ENCODE data around the gene LRRC47. TPM values are rescaled to one million over a fixed set of nuclear protein-coding genes. Genes with fewer than 3 reads are reported as not detected.

LRRC47 gene
- total and polyA plus RNA-seq, 2 of the 13 experiments (the other 11 are each of a cell fraction or from before 2014, with no cell fraction given): 18.3 to 52.5 TPM

GRCh38 chr1:3824650-3825049 is 28.4 kb upstream of the LRRC47 start (continued):
- TF ChIP-seq PCBP2 (optimal IDR thresholded peaks at IDR 0.05; ENCODE audit: low read depth, low read length, poor library complexity, severe bottlenecking) (no peak), GABPA (IDR thresholded peaks at IDR 0.05; ENCODE audit: low read depth, low read length) (no peak), GABPA (CRISPR knock-in tag; IDR thresholded peaks at IDR 0.05; ENCODE audit: low read depth) (no peak), RBFOX2 (IDR thresholded peaks at IDR 0.05; ENCODE audit: low read depth, low read length) (no peak)

- Histone ChIP-seq H3K4me3 (replicated peaks in 1 of 3; ENCODE audit: insufficient read depth in 1 of 3, low read depth in 2 of 3, low read length in 3 of 3) (no peak overlapping the region), H3K9me3 (ENCODE audit: low read length) (no peaks in the 10 kb centered on the region), H4K20me1 (ENCODE audit: insufficient read depth, low read length) (no peaks in the 10 kb centered on the region), H2AFZ (ENCODE audit: low read length) (no peak overlapping the region), H3K27me3 (ENCODE audit: control insufficient read depth in 1 of 2, insufficient read depth in 2 of 2, low read length in 2 of 2) (no peaks in the 10 kb centered on the region), H3K4me1 (ENCODE audit: insufficient read depth, low read length) (no peaks in the 10 kb centered on the region), H3K36me3 (replicated peaks in 1 of 2; ENCODE audit: control insufficient read depth in 1 of 2, insufficient read depth in 2 of 2, low read length in 2 of 2) (peaks cover 12 to 32% of the 10 kb centered on the region in 2 experiments; a peak in 4 of 5 replicates), H3K27ac (ENCODE audit: extremely low read length, insufficient read depth, low read length) (no peak overlapping the region), H3K9ac (ENCODE audit: insufficient read depth, low read depth, low read length) (no peak overlapping the region), H3K79me2 (ENCODE audit: insufficient read depth, low read length) (no peaks in the 10 kb centered on the region), H3K4me2 (ENCODE audit: low read depth, low read length) (no peak overlapping the region)
- no TSS peak for BruUV-seq (replicated peaks)
- ChIA-PET CTCF (ENCODE audit: low intra/inter-chr PET ratio, low total read pairs) (no interaction called here), POLR2A (no interaction called here)
- DNase-seq (ENCODE audit: low spot score) (no peak), ATAC-seq (no peak), FAIRE-seq (no peak)
- intact Hi-C loops (cut with micrococcal nuclease; ENCODE audit: unreplicated experiment): no loop called here
- in situ Hi-C loops (cut with HindIII; ENCODE audit: extremely low pct_ligation_motif_present, low pct_unique_long_range_greater_than_20kb): no loop called here
- WGBS (ENCODE audit: low lambda C conversion rate): 87% methylated on average over 12 of the region's 16 CpGs
- TF ChIP-seq ZNF20 (CRISPR knock-in tag; IDR thresholded peaks at IDR 0.05) (no peak), FOXP4 (CRISPR knock-in tag; IDR thresholded peaks at IDR 0.05) (no peak), SMAD1 (CRISPR knock-in tag; IDR thresholded peaks at IDR 0.05; ENCODE audit: borderline replicate concordance, low read depth) (no peak), SAFB2 (CRISPR knock-in tag; IDR thresholded peaks at IDR 0.05; ENCODE audit: borderline replicate concordance, low read depth) (no peak), HBP1 (CRISPR knock-in tag; IDR thresholded peaks at IDR 0.05; ENCODE audit: low read depth) (no peak), SCMH1 (CRISPR knock-in tag; IDR thresholded peaks at IDR 0.05; ENCODE audit: borderline replicate concordance) (no peak), MXD3 (CRISPR knock-in tag; IDR thresholded peaks at IDR 0.05) (no peak), ZNF775 (CRISPR knock-in tag; IDR thresholded peaks at IDR 0.05; ENCODE audit: borderline replicate concordance) (no peak), ZNF33B (CRISPR knock-in tag; IDR thresholded peaks at IDR 0.05) (no peak), PBX2 (CRISPR knock-in tag; IDR thresholded peaks at IDR 0.05) (no peak), ZBTB43 (CRISPR knock-in tag; conservative IDR thresholded peaks at IDR 0.05) (no peak), TFDP1 (CRISPR knock-in tag; IDR thresholded peaks at IDR 0.05; ENCODE audit: borderline replicate concordance) (no peak), HOXA9 (CRISPR knock-in tag; IDR thresholded peaks at IDR 0.05; ENCODE audit: borderline replicate concordance) (no peak)
Observed at GRCh38 chr1:3822421-3822820, 26.1 kb upstream of the LRRC47 start.
